Upper lobe of right lung (tissue), 1 donor: ENCODE measurements around the gene OR2A2. TPM values are rescaled to one million over a fixed set of nuclear protein-coding genes. Genes with fewer than 3 reads are reported as not detected.
A peak's percentile ranks its signal among the peaks of the same experiment; 100 is the strongest.

ENCODE experiments used
- ATAC-seq: fragments of 200-7000 bp; cut with Tn5 transposase; one replicate; pipeline ENCODE4 v1.9.1; 2020; ENCODE audit warnings: mild to moderate bottlenecking, moderate library complexity
- DNase-seq: peaks from one replicate; pipeline ENCODE4 v3.0.0-alpha.2; 2020
- H3K27ac ChIP-seq: fragments of 200-600 bp; one replicate; pipeline ENCODE4 v1.8.0; 2022
- H3K27me3 ChIP-seq: fragments of 200-600 bp; one replicate; pipeline ENCODE4 v1.8.0; 2022; ENCODE audit warnings: mild to moderate bottlenecking
- H3K36me3 ChIP-seq: fragments of 200-600 bp; one replicate; pipeline ENCODE4 v1.8.0; 2022
- H3K4me1 ChIP-seq: fragments of 200-600 bp; one replicate; pipeline ENCODE4 v1.8.0; 2022
- H3K4me3 ChIP-seq: fragments of 200-600 bp; one replicate; pipeline ENCODE4 v1.8.0; 2022; ENCODE audit warnings: mild to moderate bottlenecking
- H3K9me3 ChIP-seq: fragments of 200-600 bp; one replicate; pipeline ENCODE4 v1.8.0; 2022
- CTCF ChIP-seq: fragments of 200-600 bp; IDR thresholded peaks from one replicate; pipeline ENCODE4 v1.8.0; 2022; ENCODE audit warnings: antibody characterized with exemption
- intact Hi-C: fragments of 100-400 bp; cut with DNase I; formaldehyde crosslinking; loops from one replicate; pipeline ENCODE4 v1.11.0; 2022
- total RNA-seq: library from RNA; stranded (reverse); fragmentation: NEBNext Ultra II Directional; extraction: Animal tissue kit (Norgen Biotek cat#: 25700); gene quantifications from one replicate; pipeline ENCODE4 v1.2.1, GENCODE V29; 2021
- donor health status: DM: no; HTN: yes; CAD: no; lungs with severe emphysema.

OR2A2 gene
- total RNA-seq, 1 donor from 2014 or later = not detected

- no peaks in the 10 kb centered on the region for H3K4me1 ChIP-seq
- no peak overlapping the region for H3K27ac ChIP-seq
- intact Hi-C loops = no loop called here
- no peaks in the 10 kb centered on the region for H3K36me3 ChIP-seq
- H3K9me3 ChIP-seq = no peaks in the 10 kb centered on the region
- no peak for TF ChIP-seq CTCF
- ATAC-seq (no peak), DNase-seq (no peak)
- no peaks in the 10 kb centered on the region for H3K27me3 ChIP-seq
- no peak overlapping the region for H3K4me3 ChIP-seq
Observed at GRCh38 chr7:144086730-144087129, 22.7 kb upstream of the OR2A2 start.

- no peak for TF ChIP-seq CTCF
- DNase-seq = no peak
- no peak for ATAC-seq
Observed at GRCh38 chr7:144087230-144087629, 22.2 kb upstream of the OR2A2 start.

GRCh38 chr7:144090667-144091066, 18.7 kb upstream of the OR2A2 start:
- no peak overlapping the region for H3K4me3 ChIP-seq
- peaks cover 10% of the 10 kb centered on the region for H3K27me3 ChIP-seq
- ATAC-seq (no peak), DNase-seq (no peak)
- H3K27ac ChIP-seq = no peak overlapping the region
- no peak for TF ChIP-seq CTCF
- intact Hi-C loops = no loop called here
- H3K4me1 ChIP-seq = no peaks in the 10 kb centered on the region
- H3K9me3 ChIP-seq = no peaks in the 10 kb centered on the region
- no peaks in the 10 kb centered on the region for H3K36me3 ChIP-seq

More at GRCh38 chr7:144087230-144087629, 22.2 kb upstream of the OR2A2 start:
- no peaks in the 10 kb centered on the region for H3K4me1 ChIP-seq
- intact Hi-C loops = no loop called here
- H3K36me3 ChIP-seq = no peaks in the 10 kb centered on the region
- no peak overlapping the region for H3K27ac ChIP-seq
- no peaks in the 10 kb centered on the region for H3K27me3 ChIP-seq
- no peaks in the 10 kb centered on the region for H3K9me3 ChIP-seq
- no peak overlapping the region for H3K4me3 ChIP-seq

- H3K27ac ChIP-seq = no peak overlapping the region
- no peak for TF ChIP-seq CTCF
- intact Hi-C loops = no loop called here
- no peaks in the 10 kb centered on the region for H3K36me3 ChIP-seq
- no peak for ATAC-seq
- H3K9me3 ChIP-seq = no peaks in the 10 kb centered on the region
- H3K27me3 ChIP-seq = peaks cover 17% of the 10 kb centered on the region
- no peaks in the 10 kb centered on the region for H3K4me1 ChIP-seq
- no peak overlapping the region for H3K4me3 ChIP-seq
- DNase-seq = no peak
Observed at GRCh38 chr7:144098776-144099175, 10.6 kb upstream of the OR2A2 start.

- DNase-seq (no peak), ATAC-seq (no peak)
- H3K4me1 ChIP-seq = no peaks in the 10 kb centered on the region
- H3K9me3 ChIP-seq = no peaks in the 10 kb centered on the region
- TF ChIP-seq CTCF = no peak
- no peak overlapping the region for H3K27ac ChIP-seq
- no peak overlapping the region for H3K4me3 ChIP-seq
- intact Hi-C loops = no loop called here
- peaks cover 7% of the 10 kb centered on the region for H3K27me3 ChIP-seq
- H3K36me3 ChIP-seq = no peaks in the 10 kb centered on the region
Observed at GRCh38 chr7:144100607-144101006, 8.8 kb upstream of the OR2A2 start.

GRCh38 chr7:144102041-144102440, 7.3 kb upstream of the OR2A2 start:
- no peaks in the 10 kb centered on the region for H3K36me3 ChIP-seq
- no peaks in the 10 kb centered on the region for H3K4me1 ChIP-seq
- peaks cover 7% of the 10 kb centered on the region for H3K27me3 ChIP-seq
- no peak overlapping the region for H3K4me3 ChIP-seq
- no peaks in the 10 kb centered on the region for H3K9me3 ChIP-seq
- no peak overlapping the region for H3K27ac ChIP-seq
- no peak for TF ChIP-seq CTCF
- DNase-seq (no peak), ATAC-seq (peak; percentile 71)
- intact Hi-C loops = no loop called here
